Natural killer cell (primary cell): ENCODE measurements around the gene ERMP1. TPM values are rescaled to one million over a fixed set of nuclear protein-coding genes. Genes with fewer than 3 reads are reported as not detected.
A peak's percentile ranks its signal among the peaks of the same experiment; 100 is the strongest.

ENCODE experiments used
- ATAC-seq, 3 donors: fragments of 150-1000 bp in 2 of 3; fragments of 200-7000 bp in 1 of 3; cut with Tn5 transposase; 1 replicate in 1 of 3; 2 replicates in 2 of 3; pipeline ENCODE4 v1.10.0; 2021; ENCODE audit warnings: mild to moderate bottlenecking in 2 of 3, moderate library complexity in 2 of 3
- DNase-seq, 2 donors: peaks; one replicate each; pipeline versions ENCODE4 v3.0.0 to v3.0.0-alpha.2; 2013 to 2021; ENCODE audit warnings: mixed read lengths in 1 of 2
- H3K27ac ChIP-seq: one replicate; pipeline ENCODE4 v1.5.1; 2013; ENCODE audit warnings: mild to moderate bottlenecking, low read length
- H3K27me3 ChIP-seq: one replicate; pipeline ENCODE4 v1.6.1; 2013; ENCODE audit warnings: low read length; ENCODE audit not compliant: control insufficient read depth, insufficient read depth
- H3K36me3 ChIP-seq: one replicate; pipeline ENCODE4 v1.6.1; 2013; ENCODE audit warnings: low read length; ENCODE audit not compliant: control insufficient read depth, insufficient read depth
- H3K4me1 ChIP-seq: one replicate; pipeline ENCODE4 v1.6.1; 2013; ENCODE audit warnings: low read length; ENCODE audit not compliant: control insufficient read depth, insufficient read depth
- H3K4me3 ChIP-seq: one replicate; pipeline ENCODE4 v1.5.1; 2013; ENCODE audit warnings: low read length
- H3K9me3 ChIP-seq: one replicate; pipeline ENCODE4 v1.6.1; 2013; ENCODE audit warnings: low read length; ENCODE audit not compliant: control insufficient read depth, insufficient read depth
- H3K27ac Mint-ChIP-seq, 2 donors: one replicate each; pipeline ENCODE4 v1.8.0; 2022; ENCODE audit warnings: mild to moderate bottlenecking in 2 of 2, mixed read lengths in 2 of 2, moderate library complexity in 1 of 2
- H3K27me3 Mint-ChIP-seq, 2 donors: one replicate each; pipeline ENCODE4 v1.8.0; 2022; ENCODE audit warnings: low read depth in 2 of 2, mixed read lengths in 2 of 2
- H3K36me3 Mint-ChIP-seq: one replicate; pipeline ENCODE4 v1.8.0; 2022; ENCODE audit warnings: mixed read lengths
- H3K4me1 Mint-ChIP-seq, 2 donors: one replicate each; pipeline ENCODE4 v1.8.0; 2022; ENCODE audit warnings: mixed read lengths in 2 of 2
- H3K4me3 Mint-ChIP-seq: one replicate; pipeline ENCODE4 v1.8.0; 2022; ENCODE audit warnings: mild to moderate bottlenecking, moderate library complexity, mixed read lengths
- H3K9me3 Mint-ChIP-seq, 2 donors: one replicate each; pipeline ENCODE4 v1.8.0; 2022; ENCODE audit warnings: mixed read lengths in 2 of 2
- WGBS: methylation state at CpG from one replicate; pipeline ENCODE4 v1.1.7; 2013; ENCODE audit warnings: missing lambda C conversion rate; ENCODE audit not compliant: insufficient coverage; 5-methylcytosine and 5-hydroxymethylcytosine counted together
- intact Hi-C: fragments of 100-400 bp; cut with micrococcal nuclease; formaldehyde crosslinking; loops from one replicate; pipeline ENCODE4 v1.14.2; 2022
- total RNA-seq, 4 donors: library from RNA; stranded (reverse); fragments of 120-200 nt in 1 of 4; gene quantifications; one replicate each; pipeline versions ENCODE4 v1.2.3 to v1.2.4, GENCODE V29; 2013 to 2022
- TF ChIP-seq, protein P1 (sequence below): fragments of 200-600 bp; IDR thresholded peaks from one replicate; pipeline ENCODE4 v1.8.0; 2022; ENCODE audit warnings: antibody characterized with exemption

ERMP1 gene
- total RNA-seq, 3 donors from 2014 or later (not counting 1 experiment from before 2014, with no cell fraction given): 24.7 to 52.0 (median 29.3) TPM

GRCh38 chr9:5876711-5877110 is 43.8 kb upstream of the ERMP1 start:
- no peaks in the 10 kb centered on the region for H3K36me3 ChIP-seq
- Mint-ChIP-seq H3K36me3 (no peaks in the 10 kb centered on the region), H3K27me3 (no peaks in the 10 kb centered on the region), H3K4me3 (no peak overlapping the region), H3K4me1 (peaks cover 45 to 51% of the 10 kb centered on the region in 2 donors), H3K27ac (peak overlapping the region; percentile 74 to 83), H3K9me3 (no peaks in the 10 kb centered on the region)
- H3K27me3 ChIP-seq: no peaks in the 10 kb centered on the region
- H3K4me3 ChIP-seq: no peak overlapping the region
- WGBS: 97% methylated on average over 7 of the region's 7 CpGs
- TF ChIP-seq, protein P1, sequence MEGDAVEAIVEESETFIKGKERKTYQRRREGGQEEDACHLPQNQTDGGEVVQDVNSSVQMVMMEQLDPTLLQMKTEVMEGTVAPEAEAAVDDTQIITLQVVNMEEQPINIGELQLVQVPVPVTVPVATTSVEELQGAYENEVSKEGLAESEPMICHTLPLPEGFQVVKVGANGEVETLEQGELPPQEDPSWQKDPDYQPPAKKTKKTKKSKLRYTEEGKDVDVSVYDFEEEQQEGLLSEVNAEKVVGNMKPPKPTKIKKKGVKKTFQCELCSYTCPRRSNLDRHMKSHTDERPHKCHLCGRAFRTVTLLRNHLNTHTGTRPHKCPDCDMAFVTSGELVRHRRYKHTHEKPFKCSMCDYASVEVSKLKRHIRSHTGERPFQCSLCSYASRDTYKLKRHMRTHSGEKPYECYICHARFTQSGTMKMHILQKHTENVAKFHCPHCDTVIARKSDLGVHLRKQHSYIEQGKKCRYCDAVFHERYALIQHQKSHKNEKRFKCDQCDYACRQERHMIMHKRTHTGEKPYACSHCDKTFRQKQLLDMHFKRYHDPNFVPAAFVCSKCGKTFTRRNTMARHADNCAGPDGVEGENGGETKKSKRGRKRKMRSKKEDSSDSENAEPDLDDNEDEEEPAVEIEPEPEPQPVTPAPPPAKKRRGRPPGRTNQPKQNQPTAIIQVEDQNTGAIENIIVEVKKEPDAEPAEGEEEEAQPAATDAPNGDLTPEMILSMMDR: no peak
- no peaks in the 10 kb centered on the region for H3K9me3 ChIP-seq
- DNase-seq (no peak), ATAC-seq (no peak)
- H3K4me1 ChIP-seq: peaks cover 31% of the 10 kb centered on the region
- H3K27ac ChIP-seq: no peak overlapping the region
- intact Hi-C loops: loop anchor here (5.0 kb wide), 1 partner anchor 34 kb away; no protein-coding TSS in a partner anchor

DNA sequence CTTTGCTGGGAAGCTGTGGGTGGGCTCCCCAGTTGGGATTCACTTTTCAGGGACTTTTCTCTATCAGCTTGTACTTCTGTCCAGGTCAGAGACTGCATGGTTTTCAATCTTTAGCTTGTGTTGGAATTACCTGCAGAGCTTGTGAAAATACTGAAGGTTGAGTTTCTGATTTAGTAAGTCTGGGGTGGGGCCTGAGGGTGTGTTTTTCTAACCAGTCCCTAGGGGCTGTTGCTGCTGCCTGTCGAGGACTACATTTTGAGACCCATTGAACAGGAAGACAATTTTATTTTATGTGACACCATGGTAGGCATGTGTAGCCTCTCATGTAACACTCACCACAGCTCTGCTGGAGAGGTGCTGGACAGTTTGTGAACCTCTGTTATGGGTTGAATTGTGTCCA is 43.1 kb upstream of the ERMP1 start:
- H3K27me3 Mint-ChIP-seq: no peaks in the 10 kb centered on the region
- peak overlapping the region; percentile 74 to 83 for H3K27ac Mint-ChIP-seq
- no peaks in the 10 kb centered on the region for H3K9me3 ChIP-seq
- no peaks in the 10 kb centered on the region for H3K27me3 ChIP-seq
- 7% methylated on average over 1 of the region's 1 CpG for WGBS
- H3K4me3 Mint-ChIP-seq: no peak overlapping the region
- no peak for ATAC-seq
- no peaks in the 10 kb centered on the region for H3K36me3 Mint-ChIP-seq
- peaks cover 31% of the 10 kb centered on the region for H3K4me1 ChIP-seq
- peaks cover 46 to 51% of the 10 kb centered on the region in 2 donors for H3K4me1 Mint-ChIP-seq
- no peaks in the 10 kb centered on the region for H3K9me3 Mint-ChIP-seq
- no peak for DNase-seq
- TF ChIP-seq, protein P1: no peak
- intact Hi-C loops: loop anchor here (5.0 kb wide), 1 partner anchor 34 kb away; no protein-coding TSS in a partner anchor
- no peak overlapping the region for H3K4me3 ChIP-seq
- no peaks in the 10 kb centered on the region for H3K36me3 ChIP-seq
- H3K27ac ChIP-seq: no peak overlapping the region

- no peaks in the 10 kb centered on the region for H3K36me3 ChIP-seq
- no peak overlapping the region for H3K4me3 ChIP-seq
- H3K27me3 ChIP-seq: no peaks in the 10 kb centered on the region
- peak overlapping the region; percentile 60 for H3K4me3 Mint-ChIP-seq
- 22% methylated on average over 2 of the region's 2 CpGs for WGBS
- DNase-seq (no peak), ATAC-seq (peak; percentile 57 to 81 (median 64))
- peaks cover 52 to 54% of the 10 kb centered on the region in 2 donors for H3K4me1 Mint-ChIP-seq
- H3K4me1 ChIP-seq: peaks cover 31% of the 10 kb centered on the region
- H3K27me3 Mint-ChIP-seq: no peaks in the 10 kb centered on the region
- H3K9me3 Mint-ChIP-seq: no peaks in the 10 kb centered on the region
- no peaks in the 10 kb centered on the region for H3K9me3 ChIP-seq
- peak overlapping the region; percentile 55 for H3K27ac ChIP-seq
- H3K27ac Mint-ChIP-seq: peak overlapping the region; percentile 74 to 83
- no peaks in the 10 kb centered on the region for H3K36me3 Mint-ChIP-seq
- TF ChIP-seq, protein P1: no peak
- intact Hi-C loops: no loop called here
These were observed 41.1 kb upstream of the ERMP1 start for GRCh38 chr9:5874048-5874447.

DNA sequence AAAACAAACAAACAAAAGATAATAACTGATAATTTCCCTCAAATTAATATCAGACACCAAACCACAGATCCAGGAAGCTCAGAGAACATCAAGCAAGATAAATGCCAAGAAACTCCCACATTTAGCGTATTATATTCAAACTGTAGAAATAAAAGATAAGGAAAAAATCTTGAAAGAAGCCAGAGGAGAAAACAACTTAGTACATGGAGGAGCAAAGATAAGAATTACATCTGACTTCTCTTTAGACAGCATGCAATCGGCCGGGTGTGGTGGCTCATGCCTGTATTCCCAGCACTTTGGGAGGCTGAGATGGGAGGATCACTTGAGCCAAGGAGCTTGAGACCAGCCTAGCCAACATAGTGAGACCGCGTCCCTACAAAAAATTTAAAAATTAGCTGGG is 40.5 kb upstream of the ERMP1 start:
- peak overlapping the region; percentile 21 for H3K4me3 Mint-ChIP-seq
- H3K27ac Mint-ChIP-seq: peak overlapping the region; percentile 74 to 83

More for the DNA sequence above, 40.5 kb upstream of the ERMP1 start:
- intact Hi-C loops: no loop called here
- H3K4me3 ChIP-seq: no peak overlapping the region
- H3K9me3 ChIP-seq: no peaks in the 10 kb centered on the region
- WGBS: 93% methylated on average over 5 of the region's 5 CpGs
- TF ChIP-seq, protein P1: no peak
- peaks cover 50 to 52% of the 10 kb centered on the region in 2 donors for H3K4me1 Mint-ChIP-seq
- H3K36me3 Mint-ChIP-seq: no peaks in the 10 kb centered on the region
- H3K9me3 Mint-ChIP-seq: no peaks in the 10 kb centered on the region
- no peaks in the 10 kb centered on the region for H3K36me3 ChIP-seq
- ATAC-seq: no peak
- no peak for DNase-seq
- no peaks in the 10 kb centered on the region for H3K27me3 Mint-ChIP-seq
- H3K4me1 ChIP-seq: peaks cover 31% of the 10 kb centered on the region
- no peaks in the 10 kb centered on the region for H3K27me3 ChIP-seq
- H3K27ac ChIP-seq: no peak overlapping the region
